IMR-90 (cell line): ENCODE data around the gene HPCAL4.

Experiments
- BHLHE40 ChIP-seq: fragments of 150-350 bp; IDR thresholded peaks from 2 replicates; pipeline ENCODE4 v1.6.1; 2016; ENCODE audit warnings: mild to moderate bottlenecking, low read depth, low read length
- CEBPB ChIP-seq: IDR thresholded peaks from 2 replicates; pipeline ENCODE4 v1.6.1; 2012; ENCODE audit warnings: low read depth, low read length, improper control_type of control experiment
- CTCF ChIP-seq: conservative IDR thresholded peaks from 2 replicates; pipeline ENCODE4 v1.5.1; 2012; ENCODE audit warnings: mild to moderate bottlenecking, low read depth, low read length, improper control_type of control experiment
- POLR2A ChIP-seq: IDR thresholded peaks from 2 replicates; pipeline ENCODE4 v1.6.1; 2012; ENCODE audit warnings: mild to moderate bottlenecking, low read depth, low read length
- RFX5 ChIP-seq: IDR thresholded peaks from 2 replicates; pipeline ENCODE4 v1.8.0; 2012; ENCODE audit warnings: low read depth, mild to moderate bottlenecking, low read length, moderate library complexity
- SMC3 ChIP-seq: fragments of 150-350 bp; IDR thresholded peaks from 2 replicates; pipeline ENCODE4 v1.6.1; 2016; ENCODE audit warnings: low read depth, mild to moderate bottlenecking, antibody characterized with exemption, low read length, moderate library complexity

- TF ChIP-seq CTCF, result no peak
- no peak for TF ChIP-seq POLR2A
- no peak for TF ChIP-seq SMC3
- TF ChIP-seq RFX5, result no peak
- TF ChIP-seq CEBPB, result no peak
- no peak for TF ChIP-seq BHLHE40
Measured at GRCh38 chr1:39671433-39671792, 19.8 kb downstream of the HPCAL4 start.
